Fibroblast of lung (primary cell): Measurements from ENCODE around the gene EDARADD. TPM values are rescaled to one million over a fixed set of nuclear protein-coding genes. Genes with fewer than 3 reads are reported as not detected.
A peak's percentile ranks its signal among the peaks of the same experiment; 100 is the strongest.

Experiments
- DNase-seq, 2 donors: peaks; one replicate each; pipeline versions ENCODE4 v3.0.0 to v3.0.0-alpha.2; 2010; ENCODE audit warnings: low read depth in 2 of 2
- H2AFZ ChIP-seq: 2 replicates; pipeline ENCODE4 v1.5.1; 2012; ENCODE audit warnings: low read length, control low read depth, inconsistent platforms
- H3K27ac ChIP-seq: 2 replicates; pipeline ENCODE4 v1.5.1; 2011; ENCODE audit warnings: low read length, control low read depth; ENCODE audit not compliant: insufficient read depth
- H3K27me3 ChIP-seq: 2 replicates; pipeline ENCODE4 v1.5.1; 2011; ENCODE audit warnings: mild to moderate bottlenecking, low read length; ENCODE audit not compliant: control insufficient read depth, insufficient read depth
- H3K36me3 ChIP-seq: 2 replicates; pipeline ENCODE4 v1.5.1; 2011; ENCODE audit warnings: low read length; ENCODE audit not compliant: control insufficient read depth, insufficient read depth
- H3K4me1 ChIP-seq: 2 replicates; pipeline ENCODE4 v1.5.1; 2011; ENCODE audit warnings: low read length; ENCODE audit not compliant: control insufficient read depth, insufficient read depth; ENCODE audit errors: extremely low read depth
- H3K4me2 ChIP-seq: 2 replicates; pipeline ENCODE4 v1.5.1; 2011; ENCODE audit warnings: low read length, control low read depth; ENCODE audit not compliant: insufficient read depth; ENCODE audit errors: extremely low read depth
- H3K4me3 ChIP-seq, 4 experiments: fragments of 200-600 bp in 1 of 4; sonication (generic) in 1 of 4; replicated peaks in 1 of 4; 2 replicates each; pipeline ENCODE4 v1.5.1; 2011 to 2016; ENCODE audit warnings: low read length in 4 of 4, low read depth in 3 of 4, mild to moderate bottlenecking in 3 of 4, control low read depth in 2 of 4, inconsistent platforms in 1 of 4, mixed read lengths in 1 of 4; ENCODE audit not compliant: insufficient read depth in 1 of 4; ENCODE audit errors: control extremely low read depth in 1 of 4
- H3K79me2 ChIP-seq: 2 replicates; pipeline ENCODE4 v1.5.1; 2012; ENCODE audit warnings: mild to moderate bottlenecking, low read length, inconsistent platforms; ENCODE audit not compliant: control insufficient read depth, insufficient read depth
- H3K9ac ChIP-seq: 2 replicates; pipeline ENCODE4 v1.5.1; 2011; ENCODE audit warnings: mild to moderate bottlenecking, low read length, control low read depth; ENCODE audit not compliant: insufficient read depth
- H3K9me3 ChIP-seq: 2 replicates; pipeline ENCODE4 v1.5.1; 2012; ENCODE audit warnings: low read depth, low read length; ENCODE audit not compliant: control insufficient read depth, insufficient read depth
- H4K20me1 ChIP-seq: 2 replicates; pipeline ENCODE4 v1.5.1; 2011; ENCODE audit warnings: low read length; ENCODE audit not compliant: control insufficient read depth, insufficient read depth; ENCODE audit errors: extremely low read depth
- CTCF ChIP-seq, 2 donors: IDR thresholded peaks in 1 of 2; conservative IDR thresholded peaks in 1 of 2; 1 replicate in 1 of 2; 2 replicates in 1 of 2; pipeline ENCODE4 v1.5.1; 2011 to 2012; ENCODE audit warnings: low read length in 2 of 2, control low read depth in 1 of 2, inconsistent platforms in 1 of 2, low read depth in 1 of 2, mild to moderate bottlenecking in 1 of 2
- EZH2 ChIP-seq: IDR thresholded peaks from 2 replicates; pipeline ENCODE4 v1.5.1; 2012; ENCODE audit warnings: low read length, control low read depth, mild to moderate bottlenecking; ENCODE audit errors: missing control alignments
- polyA plus RNA-seq, 2 donors: library from polyadenylated mRNA; depleted of rRNA in 1 of 2; stranded (reverse) in 1 of 2; unstranded in 1 of 2; fragments of >200 nt; gene quantifications; 2 replicates each; pipeline ENCODE4 v1.2.1, GENCODE V29; 2011 to 2012; ENCODE audit warnings: missing spikeins in 1 of 2
- total RNA-seq: library from RNA; depleted of rRNA; stranded (reverse); fragments of >200 nt; gene quantifications from 2 replicates; pipeline ENCODE4 v1.2.1, GENCODE V29; 2014

EDARADD gene
- total and polyA plus RNA-seq, 2 donors (not counting 1 experiment from before 2014, with no cell fraction given) = not detected

- no peaks in the 10 kb centered on the region for H3K9me3 ChIP-seq
- H2AFZ ChIP-seq = peak overlapping the region; percentile 94
- DNase-seq = no peak
- peak overlapping the region; percentile 86 for H3K4me2 ChIP-seq
- peaks cover 13% of the 10 kb centered on the region for H3K79me2 ChIP-seq
- TF ChIP-seq CTCF (conservative IDR thresholded peaks at IDR 0.05 in 1 of 2, IDR thresholded peaks at IDR 0.05 in 1 of 2; ENCODE audit: low read depth in 1 of 2, low read length in 2 of 2) (no peak), EZH2 (no peak)
- peak overlapping the region; percentile 93 for H3K27ac ChIP-seq
- H3K4me3 ChIP-seq = peak overlapping the region; percentile 88 to 99 (median 94)
- H3K4me1 ChIP-seq = no peaks in the 10 kb centered on the region
- no peaks in the 10 kb centered on the region for H3K36me3 ChIP-seq
- peak overlapping the region; percentile 72 for H3K9ac ChIP-seq
- H4K20me1 ChIP-seq = no peaks in the 10 kb centered on the region
- H3K27me3 ChIP-seq = no peaks in the 10 kb centered on the region
Measured at GRCh38 chr1:236524895-236525184, 130.8 kb downstream of the EDARADD start.

DNA sequence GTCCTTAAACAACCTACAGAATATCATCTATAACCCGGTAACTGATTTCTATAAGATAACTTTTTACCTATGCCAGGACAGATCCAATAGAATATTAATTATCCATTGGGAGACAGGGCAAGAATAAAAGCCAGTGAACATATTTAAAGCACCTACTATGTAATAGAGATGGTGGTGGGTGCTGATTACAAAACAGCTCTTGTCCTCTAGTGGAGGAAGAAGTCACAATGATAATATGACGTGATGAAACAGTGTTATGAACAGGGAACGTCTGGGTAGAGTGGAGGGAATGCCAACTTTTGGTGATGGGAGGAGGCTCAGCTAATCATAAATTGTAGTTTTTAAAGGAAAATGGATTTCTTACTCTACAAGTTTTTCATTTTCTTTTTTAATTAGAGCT, 132.0 kb downstream of the EDARADD start:
- TF ChIP-seq EZH2 = no peak
- TF ChIP-seq CTCF (conservative IDR thresholded peaks at IDR 0.05 in 1 of 2, IDR thresholded peaks at IDR 0.05 in 1 of 2; ENCODE audit: low read depth in 1 of 2, low read length in 2 of 2) = no peak
- no peaks in the 10 kb centered on the region for H3K36me3 ChIP-seq
- H3K79me2 ChIP-seq = peaks cover 13% of the 10 kb centered on the region
- no peak overlapping the region for H3K4me2 ChIP-seq
- no peaks in the 10 kb centered on the region for H3K27me3 ChIP-seq
- H3K9me3 ChIP-seq = no peaks in the 10 kb centered on the region
- H4K20me1 ChIP-seq = no peaks in the 10 kb centered on the region
- no peak overlapping the region for H2AFZ ChIP-seq
- no peak overlapping the region for H3K27ac ChIP-seq
- no peak for DNase-seq
- H3K9ac ChIP-seq = no peak overlapping the region
- H3K4me3 ChIP-seq = no peak overlapping the region
- no peaks in the 10 kb centered on the region for H3K4me1 ChIP-seq

GRCh38 chr1:236530286-236530685, 136.2 kb downstream of the EDARADD start:
- H3K9ac ChIP-seq = no peak overlapping the region
- H3K27me3 ChIP-seq = no peaks in the 10 kb centered on the region
- H3K9me3 ChIP-seq = no peaks in the 10 kb centered on the region
- H3K4me1 ChIP-seq = no peaks in the 10 kb centered on the region
- peaks cover 3% of the 10 kb centered on the region for H3K79me2 ChIP-seq
- no peak overlapping the region for H3K27ac ChIP-seq
- no peak for DNase-seq
- H3K4me2 ChIP-seq = no peak overlapping the region
- no peak overlapping the region for H2AFZ ChIP-seq
- TF ChIP-seq CTCF (conservative IDR thresholded peaks at IDR 0.05 in 1 of 2, IDR thresholded peaks at IDR 0.05 in 1 of 2; ENCODE audit: low read depth in 1 of 2, low read length in 2 of 2) = no peak
- H4K20me1 ChIP-seq = no peaks in the 10 kb centered on the region
- no peak overlapping the region for H3K4me3 ChIP-seq
- H3K36me3 ChIP-seq = no peaks in the 10 kb centered on the region
